Natural killer cell (primary cell): ENCODE measurements around the gene ABCB9. TPM values are rescaled to one million over a fixed set of nuclear protein-coding genes. Genes with fewer than 3 reads are reported as not detected.

ENCODE experiments used
- ATAC-seq, 3 donors: fragments of 150-1000 bp in 2 of 3; fragments of 200-7000 bp in 1 of 3; cut with Tn5 transposase; 1 replicate in 1 of 3; 2 replicates in 2 of 3; pipeline ENCODE4 v1.10.0; 2021; ENCODE audit warnings: mild to moderate bottlenecking in 2 of 3, moderate library complexity in 2 of 3
- DNase-seq, 2 donors: peaks; one replicate each; pipeline versions ENCODE4 v3.0.0 to v3.0.0-alpha.2; 2013 to 2021; ENCODE audit warnings: mixed read lengths in 1 of 2
- H3K27ac ChIP-seq: one replicate; pipeline ENCODE4 v1.5.1; 2013; ENCODE audit warnings: mild to moderate bottlenecking, low read length
- H3K27me3 ChIP-seq: one replicate; pipeline ENCODE4 v1.6.1; 2013; ENCODE audit warnings: low read length; ENCODE audit not compliant: control insufficient read depth, insufficient read depth
- H3K36me3 ChIP-seq: one replicate; pipeline ENCODE4 v1.6.1; 2013; ENCODE audit warnings: low read length; ENCODE audit not compliant: control insufficient read depth, insufficient read depth
- H3K4me1 ChIP-seq: one replicate; pipeline ENCODE4 v1.6.1; 2013; ENCODE audit warnings: low read length; ENCODE audit not compliant: control insufficient read depth, insufficient read depth
- H3K4me3 ChIP-seq: one replicate; pipeline ENCODE4 v1.5.1; 2013; ENCODE audit warnings: low read length
- H3K9me3 ChIP-seq: one replicate; pipeline ENCODE4 v1.6.1; 2013; ENCODE audit warnings: low read length; ENCODE audit not compliant: control insufficient read depth, insufficient read depth
- H3K27ac Mint-ChIP-seq, 2 donors: one replicate each; pipeline ENCODE4 v1.8.0; 2022; ENCODE audit warnings: mild to moderate bottlenecking in 2 of 2, mixed read lengths in 2 of 2, moderate library complexity in 1 of 2
- H3K27me3 Mint-ChIP-seq, 2 donors: one replicate each; pipeline ENCODE4 v1.8.0; 2022; ENCODE audit warnings: low read depth in 2 of 2, mixed read lengths in 2 of 2
- H3K36me3 Mint-ChIP-seq: one replicate; pipeline ENCODE4 v1.8.0; 2022; ENCODE audit warnings: mixed read lengths
- H3K4me1 Mint-ChIP-seq, 2 donors: one replicate each; pipeline ENCODE4 v1.8.0; 2022; ENCODE audit warnings: mixed read lengths in 2 of 2
- H3K4me3 Mint-ChIP-seq: one replicate; pipeline ENCODE4 v1.8.0; 2022; ENCODE audit warnings: mild to moderate bottlenecking, moderate library complexity, mixed read lengths
- H3K9me3 Mint-ChIP-seq, 2 donors: one replicate each; pipeline ENCODE4 v1.8.0; 2022; ENCODE audit warnings: mixed read lengths in 2 of 2
- CTCF ChIP-seq: fragments of 200-600 bp; IDR thresholded peaks from one replicate; pipeline ENCODE4 v1.8.0; 2022; ENCODE audit warnings: antibody characterized with exemption
- WGBS: methylation state at CpG from one replicate; pipeline ENCODE4 v1.1.7; 2013; ENCODE audit warnings: missing lambda C conversion rate; ENCODE audit not compliant: insufficient coverage; 5-methylcytosine and 5-hydroxymethylcytosine counted together
- intact Hi-C: fragments of 100-400 bp; cut with micrococcal nuclease; formaldehyde crosslinking; loops from one replicate; pipeline ENCODE4 v1.14.2; 2022
- total RNA-seq, 4 donors: library from RNA; stranded (reverse); fragments of 120-200 nt in 1 of 4; gene quantifications; one replicate each; pipeline versions ENCODE4 v1.2.3 to v1.2.4, GENCODE V29; 2013 to 2022

ABCB9 gene
- total RNA-seq, 3 donors from 2014 or later (not counting 1 experiment from before 2014, with no cell fraction given) = 2.4 to 4.0 (median 3.3) TPM

- DNase-seq = no peak
- no peak overlapping the region for H3K27ac Mint-ChIP-seq
- H3K27me3 Mint-ChIP-seq = no peaks in the 10 kb centered on the region
- peaks cover 13 to 16% of the 10 kb centered on the region in 2 donors for H3K4me1 Mint-ChIP-seq
- Histone ChIP-seq H3K27me3 (no peaks in the 10 kb centered on the region), H3K4me1 (peaks cover 16% of the 10 kb centered on the region), H3K4me3 (no peak overlapping the region), H3K9me3 (no peaks in the 10 kb centered on the region), H3K36me3 (peaks cover 30% of the 10 kb centered on the region), H3K27ac (no peak overlapping the region)
- intact Hi-C loops = no loop called here
- no peaks in the 10 kb centered on the region for H3K36me3 Mint-ChIP-seq
- no peaks in the 10 kb centered on the region for H3K9me3 Mint-ChIP-seq
- no peak for TF ChIP-seq CTCF
- H3K4me3 Mint-ChIP-seq = no peak overlapping the region
- WGBS = 91% methylated on average over 21 of the region's 21 CpGs
- no peak for ATAC-seq
These were observed 22.4 kb upstream of the ABCB9 start for GRCh38 chr12:122988612-122989212.

- Histone ChIP-seq H3K4me3 (no peak overlapping the region), H3K4me1 (peaks cover 23% of the 10 kb centered on the region), H3K27me3 (no peaks in the 10 kb centered on the region), H3K27ac (no peak overlapping the region), H3K36me3 (peaks cover 31% of the 10 kb centered on the region), H3K9me3 (no peaks in the 10 kb centered on the region)
- no peaks in the 10 kb centered on the region for H3K27me3 Mint-ChIP-seq
- no peak overlapping the region for H3K27ac Mint-ChIP-seq
- H3K36me3 Mint-ChIP-seq = no peaks in the 10 kb centered on the region
- H3K4me1 Mint-ChIP-seq = peaks cover 20 to 23% of the 10 kb centered on the region in 2 donors
- intact Hi-C loops = no loop called here
- TF ChIP-seq CTCF = no peak
- ATAC-seq (no peak), DNase-seq (no peak)
- WGBS = 94% methylated on average over 13 of the region's 13 CpGs
- H3K4me3 Mint-ChIP-seq = no peak overlapping the region
- H3K9me3 Mint-ChIP-seq = no peaks in the 10 kb centered on the region
These were observed 21.8 kb upstream of the ABCB9 start for GRCh38 chr12:122988036-122988435.

GRCh38 chr12:122987086-122987951 is 21.1 kb upstream of the ABCB9 start:
- H3K36me3 ChIP-seq = peaks cover 34% of the 10 kb centered on the region
- DNase-seq = no peak

More at GRCh38 chr12:122987086-122987951, 21.1 kb upstream of the ABCB9 start:
- peaks cover 21 to 27% of the 10 kb centered on the region in 2 donors for H3K4me1 Mint-ChIP-seq
- H3K9me3 Mint-ChIP-seq = no peaks in the 10 kb centered on the region
- no peak for TF ChIP-seq CTCF
- Histone ChIP-seq H3K4me1 (peaks cover 30% of the 10 kb centered on the region), H3K9me3 (no peaks in the 10 kb centered on the region), H3K27ac (no peak overlapping the region), H3K4me3 (no peak overlapping the region), H3K27me3 (no peaks in the 10 kb centered on the region)
- no peak for ATAC-seq
- no peaks in the 10 kb centered on the region for H3K36me3 Mint-ChIP-seq
- 96% methylated on average over 39 of the region's 39 CpGs for WGBS
- no peak overlapping the region for H3K27ac Mint-ChIP-seq
- H3K4me3 Mint-ChIP-seq = no peak overlapping the region
- intact Hi-C loops = no loop called here
- H3K27me3 Mint-ChIP-seq = no peaks in the 10 kb centered on the region
